Activated CD4-positive, alpha-beta T cell treated with anti-CD3 and anti-CD28 coated beads, Interleukin-2, amount 10 ng/mL, durations not matched to agents 7 days and 5 days (primary cell): Measurements from ENCODE around the gene NKPD1. TPM values are rescaled to one million over a fixed set of nuclear protein-coding genes. Genes with fewer than 3 reads are reported as not detected.
A peak's percentile ranks its signal among the peaks of the same experiment; 100 is the strongest.

Source experiments
- CTCF ChIA-PET: fragments of 350-600 bp; sonication (Branson Sonifier 250); formaldehyde crosslinking; loops from one replicate; lab custom pipeline; 2021; ENCODE audit warnings: antibody characterized with exemption; lab: Charles Lee
- POLR2A ChIA-PET: fragments of 350-600 bp; sonication (Branson Sonifier 250); formaldehyde crosslinking; loops from one replicate; lab custom pipeline; 2021; ENCODE audit warnings: antibody characterized with exemption; lab: Charles Lee
- DNase-seq: peaks from one replicate; pipeline ENCODE4 v3.0.0-alpha.2; 2020
- H3K27ac Mint-ChIP-seq: one replicate; pipeline ENCODE4 v1.8.0; 2021; ENCODE audit warnings: mild to moderate bottlenecking, moderate library complexity, mixed read lengths
- H3K27me3 Mint-ChIP-seq: one replicate; pipeline ENCODE4 v1.8.0; 2021; ENCODE audit warnings: mixed read lengths
- H3K36me3 Mint-ChIP-seq: one replicate; pipeline ENCODE4 v1.8.0; 2021; ENCODE audit warnings: low read depth, mixed read lengths
- H3K4me1 Mint-ChIP-seq: one replicate; pipeline ENCODE4 v1.8.0; 2021; ENCODE audit warnings: mixed read lengths
- H3K4me3 Mint-ChIP-seq: one replicate; pipeline ENCODE4 v1.8.0; 2021; ENCODE audit warnings: mild to moderate bottlenecking, moderate library complexity, mixed read lengths
- H3K9me3 Mint-ChIP-seq: one replicate; pipeline ENCODE4 v1.8.0; 2021; ENCODE audit warnings: mixed read lengths
- total RNA-seq, 2 experiments: library from RNA; stranded (reverse); gene quantifications; one replicate each; pipeline ENCODE4 v1.2.3, GENCODE V29; 2021

Gene NKPD1
- total RNA-seq, 2 experiments from 2014 or later = 0.17 TPM; not detected in 1

GRCh38 chr19:45159210-45159970, 1.4 kb downstream of the NKPD1 start:
- Mint-ChIP-seq H3K27ac (no peak overlapping the region), H3K9me3 (no peaks in the 10 kb centered on the region), H3K27me3 (peaks cover 17% of the 10 kb centered on the region), H3K4me1 (peaks cover 8% of the 10 kb centered on the region), H3K36me3 (no peaks in the 10 kb centered on the region), H3K4me3 (no peak overlapping the region)
- ChIA-PET POLR2A (no interaction called here), CTCF (interaction anchor here (1.1 to 1.5 kb wide), 3 partner anchors 11 to 33 kb away, joined by 3 to 4 read pairs (median 3); no protein-coding TSS in a partner anchor)
- no peak for DNase-seq

- Mint-ChIP-seq H3K36me3 (no peaks in the 10 kb centered on the region), H3K4me3 (no peak overlapping the region), H3K9me3 (no peaks in the 10 kb centered on the region), H3K27ac (peak overlapping the region; percentile 46), H3K4me1 (peaks cover 7% of the 10 kb centered on the region), H3K27me3 (peaks cover 24% of the 10 kb centered on the region)
- DNase-seq = no peak
- POLR2A ChIA-PET = no interaction called here
- CTCF ChIA-PET = interaction anchor here (1.4 to 1.5 kb wide), 2 partner anchors 15 to 33 kb away, joined by 3 to 4 read pairs; no protein-coding TSS in a partner anchor
These were observed 2.1 kb downstream of the NKPD1 start for GRCh38 chr19:45158503-45159209.

GRCh38 chr19:45156751-45157150, 4.0 kb downstream of the NKPD1 start:
- H3K36me3 Mint-ChIP-seq = peaks cover 4% of the 10 kb centered on the region
- CTCF ChIA-PET = no interaction called here

DNA sequence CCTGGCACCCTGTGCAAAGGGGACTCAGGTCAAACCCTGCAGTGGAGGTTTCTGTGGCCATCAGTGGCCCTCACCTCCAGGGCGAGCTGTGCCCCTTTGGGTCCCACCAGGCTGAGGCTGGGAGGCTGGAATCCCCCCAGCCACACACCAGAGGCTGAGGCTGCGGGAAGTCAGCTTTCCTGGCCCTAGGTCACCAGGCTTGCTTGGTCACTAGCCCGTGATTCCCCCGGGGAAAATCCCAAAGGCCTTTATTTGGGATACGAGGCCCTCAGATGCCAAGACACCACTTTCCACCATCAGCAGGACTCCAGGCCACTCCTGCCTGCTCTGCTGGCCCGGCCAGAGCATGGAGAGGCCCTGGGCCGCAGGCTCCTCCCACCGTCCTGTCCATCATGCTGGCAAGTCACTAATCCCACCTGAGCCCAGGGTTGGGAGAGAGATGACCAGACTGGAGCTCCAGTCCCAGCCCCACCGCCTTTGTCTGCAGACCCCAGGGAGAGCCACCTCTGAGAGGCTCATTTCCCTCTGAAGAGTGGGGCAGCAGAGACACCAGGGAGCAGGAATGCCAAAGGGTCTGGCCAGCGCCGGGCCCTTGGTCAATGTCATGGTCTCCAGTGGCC, 4.7 kb downstream of the NKPD1 start:
- no peak for DNase-seq
- POLR2A ChIA-PET = no interaction called here

More at GRCh38 chr19:45156751-45157150, 4.0 kb downstream of the NKPD1 start:
- POLR2A ChIA-PET = no interaction called here
- DNase-seq = no peak
- Mint-ChIP-seq H3K4me3 (no peak overlapping the region), H3K27ac (no peak overlapping the region), H3K9me3 (no peaks in the 10 kb centered on the region), H3K4me1 (peaks cover 16% of the 10 kb centered on the region), H3K27me3 (peaks cover 31% of the 10 kb centered on the region)

GRCh38 chr19:45154064-45154827, 6.5 kb downstream of the NKPD1 start:
- Mint-ChIP-seq H3K27ac (no peak overlapping the region), H3K36me3 (peaks cover 4% of the 10 kb centered on the region), H3K4me1 (peaks cover 21% of the 10 kb centered on the region), H3K9me3 (no peaks in the 10 kb centered on the region), H3K27me3 (peaks cover 38% of the 10 kb centered on the region), H3K4me3 (peak overlapping the region; percentile 43)
- no peak for DNase-seq
- POLR2A ChIA-PET = no interaction called here
- CTCF ChIA-PET = interaction anchor here (0.9 to 1.5 kb wide), 4 partner anchors 10 to 94 kb away, joined by 3 to 5 read pairs (median 3); partner anchors contain the start of genes BLOC1S3 and TRAPPC6A

More for the DNA sequence above, 4.7 kb downstream of the NKPD1 start:
- H3K36me3 Mint-ChIP-seq = peaks cover 4% of the 10 kb centered on the region
- H3K4me3 Mint-ChIP-seq = no peak overlapping the region
- peaks cover 37% of the 10 kb centered on the region for H3K27me3 Mint-ChIP-seq
- no peak overlapping the region for H3K27ac Mint-ChIP-seq
- peaks cover 16% of the 10 kb centered on the region for H3K4me1 Mint-ChIP-seq
- H3K9me3 Mint-ChIP-seq = no peaks in the 10 kb centered on the region
- CTCF ChIA-PET = interaction anchor here (0.7 kb wide), 1 partner anchor 283 kb away, joined by 3 read pairs; no protein-coding TSS in a partner anchor

GRCh38 chr19:45153339-45154063, 7.3 kb downstream of the NKPD1 start:
- H3K27ac Mint-ChIP-seq = peak overlapping the region; percentile 80
- CTCF ChIA-PET = interaction anchor here (0.5 to 1.5 kb wide), 5 partner anchors 9 to 392 kb away, joined by 3 to 6 read pairs (median 3); partner anchors contain the start of genes BLOC1S3 and TRAPPC6A
- POLR2A ChIA-PET = no interaction called here
- H3K36me3 Mint-ChIP-seq = peaks cover 4% of the 10 kb centered on the region
- DNase-seq = peak; percentile 34
- H3K9me3 Mint-ChIP-seq = no peaks in the 10 kb centered on the region
- H3K4me3 Mint-ChIP-seq = peak overlapping the region; percentile 43
- H3K4me1 Mint-ChIP-seq = peaks cover 26% of the 10 kb centered on the region
- peaks cover 37% of the 10 kb centered on the region for H3K27me3 Mint-ChIP-seq

DNA sequence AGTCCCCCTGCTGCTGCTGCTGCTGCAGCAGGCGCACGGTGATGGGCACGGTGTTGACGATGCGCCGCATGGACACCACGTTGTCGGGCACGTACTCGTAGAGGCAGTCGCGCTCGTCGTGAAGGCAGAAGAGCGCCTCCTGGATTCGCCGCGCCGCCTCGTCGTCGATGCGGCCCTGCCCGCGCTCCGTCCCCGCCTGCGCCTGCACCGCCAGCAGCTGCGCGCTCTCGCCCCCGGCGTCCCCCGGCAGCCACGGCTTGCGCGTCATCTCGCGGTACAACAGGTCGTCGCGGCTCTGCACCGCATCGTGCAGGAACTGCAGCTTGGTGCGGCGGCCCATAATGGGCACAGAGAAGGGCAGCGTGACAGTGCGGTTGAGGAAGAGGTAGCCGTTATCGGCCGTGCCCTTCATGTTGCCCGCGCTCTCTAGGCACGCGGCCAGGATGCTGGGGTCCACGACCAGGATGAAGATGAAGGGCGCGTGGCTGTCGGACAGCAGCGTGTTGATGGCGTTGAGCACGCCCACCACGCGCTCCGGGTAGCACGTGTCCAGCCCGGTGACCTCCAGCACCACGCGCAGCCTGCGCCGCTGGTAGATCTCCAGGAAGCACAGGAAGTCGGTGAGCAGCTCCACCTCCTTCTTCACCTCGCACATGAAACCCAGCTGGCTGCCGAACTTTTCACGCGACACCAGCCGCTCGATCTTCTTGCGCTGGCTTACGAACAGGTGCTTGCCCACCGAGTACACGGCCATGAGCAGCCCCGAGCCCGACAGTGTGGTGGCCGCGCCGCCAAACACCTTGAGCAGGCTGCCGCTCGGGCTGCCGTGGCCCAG, 8.1 kb downstream of the NKPD1 start:
- peak; percentile 65 for DNase-seq
- Mint-ChIP-seq H3K27me3 (peaks cover 31% of the 10 kb centered on the region), H3K4me3 (peak overlapping the region; percentile 54), H3K27ac (peak overlapping the region; percentile 80), H3K4me1 (peaks cover 26% of the 10 kb centered on the region), H3K36me3 (peaks cover 4% of the 10 kb centered on the region), H3K9me3 (no peaks in the 10 kb centered on the region)
- CTCF ChIA-PET = interaction anchor here (0.5 to 1.5 kb wide), 5 partner anchors 9 to 391 kb away, joined by 3 to 6 read pairs (median 5); no protein-coding TSS in a partner anchor
- POLR2A ChIA-PET = no interaction called here

- POLR2A ChIA-PET = no interaction called here
- CTCF ChIA-PET = interaction anchor here (1.3 kb wide), 1 partner anchor 16 kb away, joined by 5 read pairs; no protein-coding TSS in a partner anchor
- Mint-ChIP-seq H3K9me3 (no peaks in the 10 kb centered on the region), H3K27me3 (peaks cover 27% of the 10 kb centered on the region), H3K4me3 (peak overlapping the region; percentile 24), H3K4me1 (peaks cover 26% of the 10 kb centered on the region), H3K36me3 (peaks cover 4% of the 10 kb centered on the region), H3K27ac (peak overlapping the region; percentile 17)
- DNase-seq = no peak
These were observed 8.8 kb downstream of the NKPD1 start for GRCh38 chr19:45151821-45152503.

GRCh38 chr19:45151320-45151719, 9.5 kb downstream of the NKPD1 start:
- H3K4me1 Mint-ChIP-seq = peaks cover 26% of the 10 kb centered on the region
- ChIA-PET POLR2A (no interaction called here), CTCF (no interaction called here)
- no peaks in the 10 kb centered on the region for H3K9me3 Mint-ChIP-seq
- DNase-seq = no peak
- peaks cover 26% of the 10 kb centered on the region for H3K27me3 Mint-ChIP-seq
- peak overlapping the region; percentile 17 for H3K27ac Mint-ChIP-seq
- peaks cover 4% of the 10 kb centered on the region for H3K36me3 Mint-ChIP-seq
- no peak overlapping the region for H3K4me3 Mint-ChIP-seq

- H3K4me3 Mint-ChIP-seq = no peak overlapping the region
- H3K9me3 Mint-ChIP-seq = no peaks in the 10 kb centered on the region
- H3K4me1 Mint-ChIP-seq = peaks cover 26% of the 10 kb centered on the region
- H3K27me3 Mint-ChIP-seq = peaks cover 24% of the 10 kb centered on the region
- ChIA-PET CTCF (interaction anchor here (1.4 kb wide), 1 partner anchor 14 kb away, joined by 3 read pairs; no protein-coding TSS in a partner anchor), POLR2A (no interaction called here)
- H3K36me3 Mint-ChIP-seq = peaks cover 4% of the 10 kb centered on the region
- H3K27ac Mint-ChIP-seq = peak overlapping the region; percentile 54
- no peak for DNase-seq
These were observed 10.0 kb downstream of the NKPD1 start for GRCh38 chr19:45150751-45151281.
